GM10266 (cell line): ENCODE results near the gene ZNF516.
A peak's percentile ranks its signal among the peaks of the same experiment; 100 is the strongest.

ENCODE experiments used
- DNase-seq: peaks from one replicate; pipeline ENCODE4 v3.0.0; 2012; ENCODE audit errors: extremely low spot score
- TF ChIP-seq, protein P1 (sequence below): IDR thresholded peaks from 2 replicates; pipeline ENCODE4 v1.5.1; 2012; ENCODE audit warnings: mild to moderate bottlenecking, low read depth; ENCODE audit not compliant: control insufficient read depth, insufficient read depth; ENCODE audit errors: missing control alignments

The ZNF516 gene

DNA sequence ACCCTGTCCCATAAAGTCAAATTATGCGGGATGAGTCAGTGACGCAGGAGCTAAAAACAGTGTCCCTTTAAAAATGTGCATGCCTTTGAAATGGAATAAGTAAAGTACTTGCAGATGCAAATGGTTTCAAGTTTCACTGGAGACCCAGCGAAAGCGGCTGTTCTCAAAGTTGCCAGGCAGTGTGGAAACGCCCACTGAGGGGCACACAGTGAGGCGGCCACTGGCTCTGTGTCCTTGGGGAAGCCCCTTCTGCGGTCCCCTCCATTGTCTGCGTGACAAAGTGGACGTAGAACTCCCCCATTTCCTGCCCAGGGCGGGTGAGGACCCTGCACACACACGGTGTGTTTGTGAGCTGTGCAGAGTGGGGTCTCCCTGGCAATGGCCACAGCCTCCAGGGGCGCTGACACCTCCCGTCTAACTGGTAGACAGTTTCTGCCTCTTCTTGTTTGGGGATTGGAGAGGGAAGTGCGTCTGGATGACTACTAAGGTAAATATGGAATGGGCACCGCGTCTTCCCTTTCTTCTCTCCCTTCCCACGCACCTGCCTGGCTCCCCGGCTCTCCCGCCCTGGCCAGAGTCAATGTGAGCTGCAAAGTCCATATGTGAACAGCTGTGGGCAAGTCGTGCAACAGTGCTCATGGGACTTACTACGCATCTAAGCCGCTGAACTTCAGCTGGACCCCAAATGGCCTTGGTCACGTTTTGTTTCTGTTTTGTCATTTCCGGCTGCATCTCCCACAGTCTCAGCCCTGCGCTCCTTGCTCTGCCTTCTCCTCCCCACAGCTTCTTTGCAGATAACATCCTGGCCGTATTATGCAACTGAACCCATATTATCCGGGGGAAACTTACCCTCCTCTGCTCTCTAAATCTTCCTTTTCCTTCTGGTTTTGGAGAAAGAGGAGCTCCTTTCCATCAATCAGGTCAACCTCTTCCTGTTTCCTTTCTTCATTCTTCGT, 33.7 kb upstream of the ZNF516 start:
- TF ChIP-seq, protein P1, sequence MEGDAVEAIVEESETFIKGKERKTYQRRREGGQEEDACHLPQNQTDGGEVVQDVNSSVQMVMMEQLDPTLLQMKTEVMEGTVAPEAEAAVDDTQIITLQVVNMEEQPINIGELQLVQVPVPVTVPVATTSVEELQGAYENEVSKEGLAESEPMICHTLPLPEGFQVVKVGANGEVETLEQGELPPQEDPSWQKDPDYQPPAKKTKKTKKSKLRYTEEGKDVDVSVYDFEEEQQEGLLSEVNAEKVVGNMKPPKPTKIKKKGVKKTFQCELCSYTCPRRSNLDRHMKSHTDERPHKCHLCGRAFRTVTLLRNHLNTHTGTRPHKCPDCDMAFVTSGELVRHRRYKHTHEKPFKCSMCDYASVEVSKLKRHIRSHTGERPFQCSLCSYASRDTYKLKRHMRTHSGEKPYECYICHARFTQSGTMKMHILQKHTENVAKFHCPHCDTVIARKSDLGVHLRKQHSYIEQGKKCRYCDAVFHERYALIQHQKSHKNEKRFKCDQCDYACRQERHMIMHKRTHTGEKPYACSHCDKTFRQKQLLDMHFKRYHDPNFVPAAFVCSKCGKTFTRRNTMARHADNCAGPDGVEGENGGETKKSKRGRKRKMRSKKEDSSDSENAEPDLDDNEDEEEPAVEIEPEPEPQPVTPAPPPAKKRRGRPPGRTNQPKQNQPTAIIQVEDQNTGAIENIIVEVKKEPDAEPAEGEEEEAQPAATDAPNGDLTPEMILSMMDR = no peak
- DNase-seq = peak; percentile 54

DNA sequence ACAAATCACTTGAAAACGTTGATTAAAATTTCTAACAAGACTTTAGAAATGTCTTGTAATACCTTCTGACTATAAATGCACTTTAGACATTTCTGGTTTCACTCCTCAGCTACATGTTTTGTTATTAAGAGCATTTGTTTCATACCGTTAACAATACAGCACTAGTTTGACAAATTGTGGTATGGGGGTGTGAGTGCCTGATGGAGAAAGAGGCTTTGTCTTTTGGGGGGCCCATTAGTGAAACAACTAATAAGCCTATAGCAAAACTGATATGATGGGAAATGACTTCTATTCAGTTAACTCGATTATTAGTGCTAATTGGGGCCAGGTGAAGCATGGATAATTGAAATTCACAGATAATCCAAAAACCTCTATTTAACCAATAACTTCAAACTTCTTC, 30.9 kb upstream of the ZNF516 start:
- TF ChIP-seq, protein P1 = no peak
- DNase-seq = no peak

DNA sequence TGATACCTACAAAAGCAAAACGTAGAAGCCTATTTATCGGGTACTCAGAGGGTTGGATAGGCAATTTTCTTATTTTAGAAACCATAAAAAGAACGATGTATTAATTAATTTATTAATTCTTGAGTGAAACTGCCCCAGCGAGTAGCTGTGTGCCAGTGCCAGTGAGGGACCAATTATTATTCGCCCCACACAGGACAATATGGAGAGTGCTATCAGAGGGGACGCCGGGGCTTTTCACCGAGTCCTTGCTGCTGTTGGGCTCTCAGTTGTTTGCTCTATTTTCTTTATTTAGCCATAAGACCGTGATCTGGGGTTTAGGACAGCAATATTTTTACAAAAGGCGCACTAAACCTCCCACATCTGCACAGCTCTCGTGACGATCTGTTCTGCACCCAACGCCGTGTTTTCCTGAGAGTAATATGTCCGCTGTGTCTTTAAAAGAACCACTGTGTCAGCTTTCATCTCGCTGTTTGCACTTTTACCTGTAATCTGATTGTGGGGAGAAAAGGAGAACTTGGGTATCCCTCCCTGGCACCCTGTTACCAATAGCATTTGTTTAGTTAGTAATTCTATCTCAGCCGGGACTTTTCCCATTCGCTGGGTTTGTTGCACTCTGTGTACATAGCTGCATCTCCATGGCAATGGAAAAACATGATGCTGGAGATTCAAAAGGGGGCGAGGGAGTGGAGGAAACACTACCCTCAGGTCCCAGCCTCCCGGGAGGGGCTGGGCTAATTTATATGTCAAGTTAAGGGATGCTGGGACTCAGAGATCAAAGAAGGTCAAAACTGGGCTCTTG, 30.1 kb upstream of the ZNF516 start:
- no peak for DNase-seq
- TF ChIP-seq, protein P1 = no peak

DNA sequence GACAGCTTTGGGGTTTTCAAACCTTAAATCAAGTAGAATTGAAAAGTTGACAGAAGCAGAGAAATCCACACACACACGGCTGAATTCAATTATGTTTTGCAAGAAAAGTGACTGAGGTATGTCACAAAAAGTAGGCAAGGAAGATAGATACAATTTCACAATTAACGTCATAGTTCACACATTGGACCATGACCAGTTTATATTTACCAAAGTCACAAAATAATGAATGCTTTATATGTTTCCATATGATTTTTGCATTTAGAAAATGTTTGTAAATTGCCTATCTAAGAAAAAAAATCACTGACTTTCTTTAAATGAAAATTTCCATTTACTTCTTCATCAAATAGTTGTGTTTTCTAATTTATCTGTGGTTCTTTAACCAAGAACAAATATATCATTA, 29.4 kb upstream of the ZNF516 start:
- DNase-seq = no peak
- TF ChIP-seq, protein P1 = no peak

DNA sequence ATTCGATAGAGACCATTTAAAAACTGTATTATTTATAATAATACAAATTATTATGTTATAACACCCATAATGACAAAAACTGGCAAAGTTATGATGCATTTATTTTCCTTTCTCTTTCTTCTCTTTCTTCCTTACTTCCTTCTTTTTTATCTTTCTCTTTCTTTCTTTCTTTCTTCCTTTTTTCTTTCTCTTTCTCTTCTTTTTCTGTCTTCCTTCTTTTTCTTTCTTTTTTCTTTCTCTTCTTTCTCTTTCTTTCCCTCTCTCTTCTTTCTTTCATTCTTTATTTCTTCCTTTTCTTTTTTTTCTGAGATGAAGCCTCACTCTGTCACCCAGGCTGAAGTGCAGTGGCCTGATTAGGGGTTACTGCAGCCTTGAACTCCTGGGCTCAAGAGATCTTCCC, 27.5 kb upstream of the ZNF516 start:
- TF ChIP-seq, protein P1 = no peak
- no peak for DNase-seq

DNA sequence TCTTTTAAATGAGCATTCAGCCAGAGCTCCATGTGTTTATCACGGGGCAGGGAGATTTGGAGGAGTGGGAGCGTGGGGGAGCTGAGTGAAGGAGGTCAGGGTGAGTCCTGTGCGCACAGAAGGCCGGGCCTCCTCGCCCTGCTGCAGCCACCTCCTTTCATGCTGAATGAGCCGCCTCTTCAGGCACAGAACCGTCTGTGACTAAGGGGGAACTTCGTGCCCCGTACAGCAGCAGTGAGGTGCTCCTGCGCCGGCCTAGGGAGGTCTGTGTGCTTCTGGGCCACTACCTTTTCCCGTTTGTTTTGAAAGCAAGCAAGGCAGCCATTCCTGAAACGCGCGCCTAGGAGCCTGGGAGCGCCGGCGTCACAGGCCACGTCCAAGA, 27.1 kb upstream of the ZNF516 start:
- no peak for DNase-seq
- TF ChIP-seq, protein P1 = no peak
